ENCODE measurements around the gene SPATA18. TPM values are rescaled to one million over a fixed set of nuclear protein-coding genes. Genes with fewer than 3 reads are reported as not detected.
A peak's percentile ranks its signal among the peaks of the same experiment; 100 is the strongest.

Gene SPATA18
- total RNA-seq, 4 donors from 2014 or later: 8.5 to 31.8 (median 11.8) TPM

DNA sequence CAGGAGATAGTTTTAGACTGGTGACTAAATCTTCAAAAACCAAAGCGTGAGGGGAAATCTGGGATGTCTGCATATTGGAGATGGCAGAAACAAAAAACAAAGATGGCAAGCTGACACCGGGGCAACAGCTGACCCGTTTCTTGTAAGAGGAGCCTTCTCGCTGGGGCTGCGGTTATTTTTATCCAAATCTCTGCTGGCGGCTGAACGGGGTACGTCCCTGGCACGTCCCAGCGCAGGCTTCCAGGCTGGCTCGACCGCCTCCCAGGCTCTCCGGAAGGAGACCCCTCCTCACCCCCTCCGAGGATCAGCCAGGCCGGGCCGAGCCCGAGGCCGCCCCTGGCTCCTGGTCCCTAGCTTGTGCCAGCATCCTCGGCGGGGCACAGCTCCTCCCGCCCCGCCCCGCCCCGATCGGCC, 13.4 kb upstream of the SPATA18 start:
- WGBS, 2 donors: 0 to 1% methylated on average over 18 to 20 of the region's 25 CpGs
- peak overlapping the region; percentile 65 for H3K4me3 ChIP-seq (ENCODE audit: low read depth, poor library complexity, severe bottlenecking)
- no peak for DNase-seq (ENCODE audit: low spot score in 2 of 2)
- TF ChIP-seq POLR2A (IDR thresholded peaks at IDR 0.05): no peak
- intact Hi-C loops (cut with DNase I; ENCODE audit: low total_unique reads): no loop called here

DNA sequence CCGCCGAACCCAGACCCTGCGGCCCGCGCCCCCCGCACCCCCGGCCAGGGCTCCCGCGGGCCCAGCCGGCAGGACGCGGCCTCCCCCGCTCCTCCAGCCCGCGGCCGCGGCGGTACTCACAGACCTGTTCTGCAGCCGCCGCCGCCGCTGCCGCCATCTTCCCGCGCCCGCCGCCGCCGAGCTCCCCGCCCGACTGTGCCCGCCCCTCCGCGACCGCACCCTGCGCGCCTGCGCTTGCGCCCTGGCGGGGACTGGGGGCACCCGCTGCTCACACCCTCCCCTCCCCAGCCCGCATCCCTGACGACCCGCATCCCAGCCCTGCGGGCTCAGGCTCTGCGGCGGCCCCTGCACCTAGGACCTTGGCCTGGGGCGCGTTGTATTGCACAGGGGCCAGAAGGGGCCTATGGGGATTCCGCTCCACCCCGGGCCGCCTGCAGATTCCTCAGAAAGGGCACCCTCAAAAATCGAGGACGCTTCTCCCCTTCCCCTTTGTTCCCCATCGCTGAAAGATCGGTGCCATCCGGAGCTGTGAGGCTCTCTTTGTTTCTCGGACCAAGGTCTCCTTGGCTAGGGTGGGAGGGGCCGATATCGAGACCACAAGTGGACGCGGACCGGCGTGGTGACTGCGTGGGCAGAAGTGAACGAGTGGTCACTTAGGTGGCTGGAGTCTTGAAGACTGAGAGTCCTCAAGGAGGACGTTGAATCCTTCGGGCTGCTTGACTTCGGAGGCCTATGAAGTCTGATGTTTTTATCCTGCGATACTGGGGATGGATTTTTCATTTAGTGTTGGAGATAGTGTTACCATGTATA, 12.8 kb upstream of the SPATA18 start, which contains the start of gene SGCB:
TSS of gene SGCB (minus strand) at position 197 of the 810 bp plus-strand sequence. CDS start at position 157, 40 bp downstream.
- peak within 1 kb of the TSS; percentile 65 for H3K4me3 ChIP-seq (ENCODE audit: low read depth, poor library complexity, severe bottlenecking)
- intact Hi-C loops (cut with DNase I; ENCODE audit: low total_unique reads): no loop called here
- TF ChIP-seq, protein P1, sequence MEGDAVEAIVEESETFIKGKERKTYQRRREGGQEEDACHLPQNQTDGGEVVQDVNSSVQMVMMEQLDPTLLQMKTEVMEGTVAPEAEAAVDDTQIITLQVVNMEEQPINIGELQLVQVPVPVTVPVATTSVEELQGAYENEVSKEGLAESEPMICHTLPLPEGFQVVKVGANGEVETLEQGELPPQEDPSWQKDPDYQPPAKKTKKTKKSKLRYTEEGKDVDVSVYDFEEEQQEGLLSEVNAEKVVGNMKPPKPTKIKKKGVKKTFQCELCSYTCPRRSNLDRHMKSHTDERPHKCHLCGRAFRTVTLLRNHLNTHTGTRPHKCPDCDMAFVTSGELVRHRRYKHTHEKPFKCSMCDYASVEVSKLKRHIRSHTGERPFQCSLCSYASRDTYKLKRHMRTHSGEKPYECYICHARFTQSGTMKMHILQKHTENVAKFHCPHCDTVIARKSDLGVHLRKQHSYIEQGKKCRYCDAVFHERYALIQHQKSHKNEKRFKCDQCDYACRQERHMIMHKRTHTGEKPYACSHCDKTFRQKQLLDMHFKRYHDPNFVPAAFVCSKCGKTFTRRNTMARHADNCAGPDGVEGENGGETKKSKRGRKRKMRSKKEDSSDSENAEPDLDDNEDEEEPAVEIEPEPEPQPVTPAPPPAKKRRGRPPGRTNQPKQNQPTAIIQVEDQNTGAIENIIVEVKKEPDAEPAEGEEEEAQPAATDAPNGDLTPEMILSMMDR (IDR thresholded peaks at IDR 0.05): no peak
- no peak for TF ChIP-seq POLR2A (IDR thresholded peaks at IDR 0.05)
- peak; percentile 29 to 91 for DNase-seq (ENCODE audit: low spot score in 2 of 2)
- WGBS, 2 donors: 5 to 26% methylated on average over 16 to 49 of the region's 70 CpGs

DNA sequence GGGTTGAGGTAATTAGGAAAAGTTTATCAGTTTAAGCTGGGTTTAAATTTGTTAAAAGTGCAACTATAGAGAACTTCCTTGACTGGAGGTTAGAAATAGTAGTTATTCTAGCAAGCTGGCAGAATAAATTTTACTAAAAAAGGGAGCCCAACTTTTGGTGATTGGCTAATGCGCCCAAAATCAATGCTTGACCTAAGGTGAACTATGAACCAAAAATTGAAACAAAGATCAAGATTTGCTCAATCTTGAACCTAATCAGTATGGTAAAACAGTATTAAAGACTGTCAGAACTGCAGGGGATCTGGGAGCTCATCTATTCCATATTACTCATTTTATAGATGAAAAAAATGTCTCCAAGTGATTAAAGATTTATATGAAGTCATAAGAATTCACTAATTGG, 6.1 kb upstream of the SPATA18 start:
- TF ChIP-seq, protein P1 (IDR thresholded peaks at IDR 0.05): no peak
- TF ChIP-seq POLR2A (IDR thresholded peaks at IDR 0.05): no peak
- WGBS, 2 donors: 91 to 100% methylated on average over 1 of the region's 1 CpG
- intact Hi-C loops (cut with DNase I; ENCODE audit: low total_unique reads): no loop called here
- H3K4me3 ChIP-seq (ENCODE audit: low read depth, poor library complexity, severe bottlenecking): no peak overlapping the region
- DNase-seq (ENCODE audit: low spot score in 2 of 2): no peak

DNA sequence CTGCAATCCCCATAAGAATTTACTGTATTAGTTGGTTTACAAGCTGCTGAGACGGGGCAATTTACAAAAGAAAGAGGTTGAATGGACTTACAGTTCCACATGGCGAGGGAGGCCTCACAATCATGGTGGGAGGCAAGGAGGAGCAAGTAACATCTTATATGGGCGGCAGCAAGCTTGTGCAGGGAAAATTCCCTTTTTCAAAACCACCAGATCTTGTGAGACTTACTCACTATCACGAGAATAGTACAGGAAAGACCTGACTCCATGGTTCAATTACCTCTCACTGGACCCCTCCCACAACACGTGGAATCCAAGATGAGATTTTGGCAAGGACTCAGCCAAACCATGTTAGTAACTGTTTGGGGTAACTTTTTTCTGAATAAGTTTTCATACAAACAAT, 1.8 kb upstream of the SPATA18 start:
- 81 to 95% methylated on average over 5 of the region's 5 CpGs for WGBS, 2 donors

DNA sequence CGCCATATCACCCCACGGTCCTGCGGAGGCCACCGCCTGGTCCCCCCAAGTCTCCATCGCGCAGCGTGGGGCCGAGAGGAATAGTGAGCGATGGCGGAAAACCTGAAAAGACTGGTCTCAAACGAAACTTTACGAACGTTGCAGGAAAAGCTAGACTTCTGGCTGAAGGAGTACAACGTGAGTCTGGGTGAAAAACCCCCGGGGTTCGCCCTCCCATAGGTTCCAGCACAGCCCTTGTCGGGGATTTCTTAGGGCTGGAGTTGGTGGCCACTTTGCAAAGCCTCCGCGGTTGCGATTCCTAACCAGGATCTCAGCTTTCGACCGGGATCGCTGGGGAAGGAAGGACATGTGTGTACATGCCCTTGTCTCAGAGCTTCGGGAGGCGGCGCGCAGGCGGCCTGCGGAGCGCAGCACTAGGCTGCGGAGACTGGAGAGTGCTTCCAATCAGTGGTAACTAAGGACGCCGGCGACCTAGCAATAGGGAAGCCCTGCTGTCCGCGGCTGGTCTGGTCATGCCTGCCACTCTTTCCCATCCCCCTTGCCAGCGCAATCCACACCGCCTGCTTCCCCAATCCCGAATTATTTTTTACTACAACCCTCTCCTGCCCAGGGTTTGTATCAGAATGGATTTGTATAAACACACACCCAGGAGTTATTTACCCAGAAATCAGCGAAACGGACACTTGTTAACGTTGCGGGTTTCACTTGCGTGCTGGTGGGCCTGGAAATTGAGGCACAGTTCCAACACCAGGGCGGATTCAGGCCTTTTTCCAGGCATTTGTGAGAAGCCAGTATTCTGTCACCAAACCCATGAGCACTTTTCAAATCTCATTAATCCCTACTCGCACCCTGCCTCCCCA, 741 bp downstream of the SPATA18 start:
- intact Hi-C loops (cut with DNase I; ENCODE audit: low total_unique reads): no loop called here
- TF ChIP-seq POLR2A (IDR thresholded peaks at IDR 0.05): no peak
- TF ChIP-seq, protein P1 (IDR thresholded peaks at IDR 0.05): no peak
- peak; percentile 45 to 86 for DNase-seq (ENCODE audit: low spot score in 2 of 2)
- H3K4me3 ChIP-seq (ENCODE audit: low read depth, poor library complexity, severe bottlenecking): peak overlapping the region; percentile 55
- WGBS, 2 donors: 4 to 9% methylated on average over 43 to 46 of the region's 46 CpGs

More for the DNA sequence above, 1.8 kb upstream of the SPATA18 start:
- intact Hi-C loops (cut with DNase I; ENCODE audit: low total_unique reads): no loop called here
- DNase-seq (ENCODE audit: low spot score in 2 of 2): no peak
- no peak overlapping the region for H3K4me3 ChIP-seq (ENCODE audit: low read depth, poor library complexity, severe bottlenecking)
- no peak for TF ChIP-seq POLR2A (IDR thresholded peaks at IDR 0.05)
- TF ChIP-seq, protein P1 (IDR thresholded peaks at IDR 0.05): no peak

DNA sequence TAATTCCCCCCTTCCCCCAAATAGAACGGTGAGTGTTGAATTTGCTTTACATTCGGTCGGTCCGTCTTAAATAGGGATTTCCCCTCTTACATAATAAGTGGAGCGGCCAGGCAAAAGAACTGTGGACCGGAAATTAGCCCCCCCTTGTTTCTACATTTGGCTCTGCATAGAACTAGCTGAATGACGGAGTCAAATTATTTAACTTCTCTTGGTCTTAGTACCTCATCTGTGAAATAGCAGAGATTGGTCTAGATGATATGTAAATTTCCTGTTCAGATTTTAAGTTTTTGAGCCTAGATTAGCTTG, 1.3 kb downstream of the SPATA18 start:
- no peak overlapping the region for H3K4me3 ChIP-seq (ENCODE audit: low read depth, poor library complexity, severe bottlenecking)
- intact Hi-C loops (cut with DNase I; ENCODE audit: low total_unique reads): no loop called here
- DNase-seq (ENCODE audit: low spot score in 2 of 2): no peak
- TF ChIP-seq POLR2A (IDR thresholded peaks at IDR 0.05): no peak
- TF ChIP-seq, protein P1 (IDR thresholded peaks at IDR 0.05): no peak
- WGBS, 2 donors: 15 to 32% methylated on average over 7 of the region's 7 CpGs
